ENCODE data around the gene TRIM29.
"Not testable (repeated sequence)": the region's sequence is repeated elsewhere in the genome, so short reads cannot be mapped to it uniquely, and the experiment has no call there.

The TRIM29 gene

GRCh38 chr11:120137611-120138521 is at the start of gene TRIM29:
Gene TRIM29, minus strand, starts transcription at chr11:120138113. Its CDS starts 82 bp downstream, at chr11:120138031.
- DNase-seq (ENCODE audit: low read depth), result no peak

GRCh38 chr11:120186774-120187591 is 49.1 kb upstream of the TRIM29 start:
- DNase-seq (ENCODE audit: low read depth), result no peak

GRCh38 chr11:120186456-120186773 is 48.5 kb upstream of the TRIM29 start:
- no peak for DNase-seq (ENCODE audit: low read depth)

DNA sequence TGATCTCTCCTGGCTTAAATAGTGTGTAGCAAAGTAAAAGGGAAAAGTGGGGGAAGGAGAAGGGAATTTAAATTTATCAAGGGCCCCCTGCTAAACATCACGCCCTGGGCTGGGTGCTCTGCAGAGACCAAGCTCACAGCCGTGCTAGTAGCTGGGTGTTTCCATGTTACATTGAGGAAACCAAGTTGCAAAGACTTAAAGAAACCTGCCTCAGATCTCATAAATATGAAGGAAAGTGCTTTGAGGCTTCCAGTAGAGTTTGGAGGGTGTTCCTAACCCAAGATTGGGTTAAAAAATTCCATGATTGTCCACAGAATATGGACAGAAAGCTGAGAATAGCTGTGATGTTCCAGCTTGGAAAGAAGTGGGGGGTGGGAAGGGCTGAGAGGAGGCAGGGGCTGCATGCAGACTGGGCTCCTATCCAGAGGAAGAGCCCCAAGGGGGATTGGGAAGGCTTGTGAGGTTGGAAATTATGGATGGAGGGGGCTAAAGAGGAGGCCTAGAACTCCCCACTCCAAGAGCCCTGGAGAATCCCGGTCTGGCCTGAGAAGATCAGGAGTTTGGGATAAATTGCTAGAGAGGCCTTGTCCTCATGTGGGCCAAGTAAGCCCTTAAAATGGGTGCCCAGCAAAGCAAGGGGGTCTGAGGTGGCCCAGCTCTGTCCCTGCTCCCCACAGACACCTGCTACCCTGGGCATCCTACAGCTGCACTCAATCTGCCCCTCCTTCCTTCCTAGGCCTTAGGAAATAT is 48.0 kb upstream of the TRIM29 start:
- no peak for DNase-seq (ENCODE audit: low read depth)

DNA sequence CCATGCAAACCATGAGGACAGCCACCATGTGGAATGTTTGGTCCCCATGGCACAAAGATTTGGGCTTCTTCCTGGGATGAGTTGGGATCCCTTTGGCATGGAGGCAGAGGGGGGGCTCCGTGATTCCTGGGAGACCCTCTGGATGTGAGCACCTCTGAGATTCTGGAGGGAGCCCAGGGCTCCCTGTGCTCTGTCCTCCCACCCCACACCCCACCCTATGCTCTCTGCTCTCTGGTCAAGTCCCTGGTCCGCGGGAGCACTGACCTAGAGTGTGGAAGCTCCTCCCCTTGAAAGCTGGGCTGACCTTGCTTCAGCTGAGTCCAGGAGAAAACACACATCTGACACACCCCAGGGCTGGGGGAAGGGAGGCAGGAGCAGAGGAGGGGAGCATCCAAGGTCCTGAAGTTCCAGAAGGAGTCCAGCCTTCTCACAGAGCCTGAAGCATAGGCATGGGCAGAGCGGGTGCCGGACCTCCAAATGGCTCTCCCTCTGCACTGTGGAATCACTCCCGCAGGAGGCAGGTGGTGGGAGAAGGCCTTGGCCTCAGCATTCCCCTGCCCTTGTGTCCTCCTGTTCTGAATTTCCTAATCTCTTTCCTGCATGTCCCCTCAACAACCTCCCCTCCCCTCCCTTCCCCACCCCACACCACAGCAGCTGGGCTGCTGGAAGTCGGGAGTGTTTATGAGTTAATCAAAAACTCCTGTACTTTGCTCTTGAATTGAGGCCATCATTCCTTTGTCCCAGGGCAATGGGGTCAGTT is 47.2 kb upstream of the TRIM29 start:
- no peak for DNase-seq (ENCODE audit: low read depth)

DNA sequence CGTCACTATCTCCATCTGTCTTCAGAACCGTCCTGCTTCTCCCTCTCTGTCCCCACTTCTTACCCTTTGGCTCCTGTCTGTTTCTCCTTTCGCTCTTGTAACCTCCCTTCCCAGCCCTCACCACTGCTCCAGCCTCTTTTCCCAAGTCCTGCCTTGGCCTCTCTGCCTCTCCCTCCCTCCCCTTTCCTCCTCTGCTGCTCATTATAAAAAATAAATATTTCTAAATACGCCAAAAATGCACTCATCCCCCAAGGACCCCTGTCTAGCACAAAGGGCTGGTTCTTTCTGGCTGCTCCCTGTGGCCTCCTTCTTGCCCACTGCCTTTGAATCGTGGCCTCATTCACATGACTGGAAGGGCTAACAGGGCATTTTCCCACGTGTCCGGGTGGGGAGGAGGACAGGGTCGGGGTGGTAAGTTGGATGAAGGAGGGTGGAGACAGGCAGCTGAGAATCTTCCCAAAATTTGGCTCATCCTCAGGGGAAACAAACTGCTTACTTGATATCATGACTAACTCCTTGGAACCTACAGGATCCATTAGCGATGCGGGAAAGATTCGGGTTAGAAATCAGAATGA is 46.5 kb upstream of the TRIM29 start:
- DNase-seq (ENCODE audit: low read depth), result no peak

DNA sequence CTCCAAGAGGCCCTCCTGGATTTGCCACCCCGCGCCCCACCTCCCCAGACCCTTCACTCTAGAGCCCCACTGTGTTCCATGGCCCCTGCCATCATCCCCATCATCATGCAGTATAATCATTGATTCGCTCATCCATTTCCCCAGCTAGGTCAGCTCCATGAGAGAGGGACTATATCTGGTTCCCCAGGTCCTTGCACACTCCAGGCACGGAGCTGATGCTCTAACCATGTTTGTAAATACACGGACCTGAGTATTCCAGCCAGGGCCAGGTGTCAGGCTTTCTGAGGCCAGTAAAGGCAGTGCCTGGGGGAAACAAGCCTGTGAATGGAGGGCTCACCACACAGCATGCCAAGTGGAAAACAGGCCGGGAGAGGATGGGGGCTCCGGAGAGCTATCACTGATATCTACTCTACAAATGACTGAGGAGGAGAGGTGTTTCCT is 45.8 kb upstream of the TRIM29 start:
- DNase-seq (ENCODE audit: low read depth), result no peak

GRCh38 chr11:120182790-120183491 is 45.0 kb upstream of the TRIM29 start:
- no peak for DNase-seq (ENCODE audit: low read depth)

DNA sequence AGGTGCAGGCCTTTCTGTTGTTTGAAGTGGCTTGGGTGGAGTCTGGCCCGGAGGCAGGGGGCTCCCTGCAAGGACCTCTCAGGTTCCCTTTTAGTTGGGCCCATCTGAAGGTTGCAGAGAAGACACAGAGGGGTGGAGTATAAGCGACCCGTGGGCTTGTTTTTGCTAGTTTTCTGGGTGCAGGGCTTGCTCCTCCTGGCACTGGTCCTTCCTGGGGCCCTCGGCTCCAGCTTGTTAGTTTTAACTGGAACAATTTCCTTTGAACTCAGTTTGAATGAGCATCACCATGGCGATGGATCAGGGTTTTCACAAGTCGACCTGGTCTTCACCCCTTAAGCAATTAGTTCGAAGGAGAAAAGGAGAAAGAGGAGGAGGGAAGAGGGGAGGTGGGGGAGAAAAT is 44.5 kb upstream of the TRIM29 start:
- DNase-seq (ENCODE audit: low read depth), result no peak

DNA sequence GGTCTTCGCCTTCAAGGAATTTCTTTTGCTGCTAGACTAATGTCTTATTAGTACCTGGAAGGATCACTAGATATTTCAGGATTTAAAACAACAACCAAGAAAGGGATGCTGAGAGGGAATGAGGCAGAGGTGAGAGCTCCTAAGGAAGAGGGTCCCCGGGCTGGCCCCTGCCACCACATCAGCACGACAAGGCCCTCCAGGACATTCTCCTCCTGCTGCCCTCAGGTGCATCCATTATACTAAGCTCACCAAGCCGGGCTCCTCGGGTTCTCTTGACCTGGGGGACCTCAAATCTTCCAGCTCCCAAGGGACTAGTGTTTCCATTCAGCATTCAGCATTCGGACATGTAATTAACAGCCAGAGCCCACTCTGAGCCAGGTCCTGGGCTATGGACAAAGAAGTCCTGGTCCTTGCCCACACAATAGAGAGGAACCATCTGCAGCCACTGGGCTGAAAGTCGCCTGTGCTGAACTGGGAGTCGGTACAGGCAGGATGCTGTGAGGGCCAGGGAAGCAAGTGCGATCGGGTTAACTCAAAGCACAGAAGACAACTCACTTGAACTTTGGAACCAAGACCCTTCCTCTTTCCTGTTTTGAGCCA is 43.6 kb upstream of the TRIM29 start:
- no peak for DNase-seq (ENCODE audit: low read depth)

DNA sequence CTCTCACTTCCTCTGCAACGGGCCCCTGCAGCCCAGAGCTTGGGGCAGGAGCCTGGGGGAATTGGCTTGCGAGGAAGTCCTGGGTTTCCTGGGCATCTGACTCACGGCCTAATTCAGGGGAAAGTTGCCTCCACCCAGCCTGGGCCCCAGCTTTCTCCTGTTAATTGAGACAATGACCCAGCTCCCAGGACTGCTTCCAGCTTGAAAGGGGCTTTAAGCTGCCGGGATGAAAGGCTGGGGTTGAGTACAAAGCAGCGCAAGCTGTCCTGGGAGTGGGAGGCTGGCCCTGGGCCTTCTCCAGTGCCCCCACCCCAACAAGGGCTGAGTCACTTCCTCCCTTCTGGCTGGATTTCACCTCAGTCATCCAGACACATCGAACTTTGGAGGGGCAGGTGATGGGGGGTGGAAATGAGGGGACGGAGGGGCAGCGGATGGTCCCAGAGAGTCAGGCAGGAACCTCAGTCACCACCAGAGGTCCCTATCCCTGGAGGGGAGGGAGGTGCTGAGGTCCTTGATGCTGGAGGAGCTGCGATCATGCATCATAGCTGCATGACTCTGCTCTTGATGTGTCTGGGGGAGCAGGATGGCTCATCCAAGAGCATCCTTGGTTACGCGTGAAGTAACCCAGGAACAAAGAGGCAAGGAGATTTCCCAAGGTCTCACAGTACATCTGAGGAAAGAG is 42.8 kb upstream of the TRIM29 start:
- no peak for DNase-seq (ENCODE audit: low read depth)

DNA sequence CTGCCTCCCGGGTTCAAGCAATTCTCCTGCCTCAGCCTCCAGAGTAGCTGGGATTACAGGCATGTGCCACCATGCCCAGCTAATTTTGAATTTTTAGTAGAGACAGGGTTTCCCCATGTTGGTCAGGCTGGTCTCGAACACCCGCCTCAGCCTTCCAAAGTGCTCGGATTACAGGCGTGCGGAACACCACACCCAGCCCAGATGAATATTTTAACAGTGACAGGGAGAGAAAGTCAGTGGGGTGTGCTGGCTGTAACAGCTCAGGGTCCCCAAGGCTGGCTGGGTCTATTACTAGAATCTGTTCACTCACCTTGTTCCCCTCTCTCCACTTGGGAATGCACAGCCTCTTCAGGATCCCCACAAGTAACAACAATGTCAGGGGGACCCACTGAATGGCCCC is 42.1 kb upstream of the TRIM29 start:
- not testable (repeated sequence) for DNase-seq (ENCODE audit: low read depth)

DNA sequence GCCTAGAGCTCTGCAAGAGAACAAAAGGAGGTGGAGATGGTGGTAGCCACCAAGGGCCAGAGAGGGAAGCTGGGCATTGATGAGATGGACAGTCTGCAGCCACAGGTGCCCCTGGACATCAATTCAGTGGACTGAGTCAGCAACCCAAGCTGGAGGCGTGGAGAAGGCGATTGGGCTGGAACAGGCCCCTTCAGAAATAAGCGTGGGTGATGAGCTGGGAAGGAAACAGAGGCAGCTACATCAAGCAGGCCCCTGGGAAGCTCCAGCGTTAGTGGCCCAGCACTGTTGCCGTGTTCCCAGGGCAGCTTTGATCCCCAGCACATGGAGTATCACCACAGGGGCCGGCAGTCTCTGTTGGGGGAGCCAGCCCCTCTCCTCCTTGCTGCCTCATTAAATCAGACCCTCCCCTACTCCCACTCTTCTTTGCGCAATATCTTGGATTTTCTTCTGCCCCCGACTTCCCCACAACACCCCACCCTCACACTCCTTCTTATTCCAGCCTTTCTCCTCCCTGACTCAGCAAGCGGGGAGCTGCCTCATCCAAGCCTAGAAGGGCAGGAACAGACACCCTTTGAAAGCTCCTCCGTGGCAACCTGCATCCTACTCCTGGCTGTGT is 41.3 kb upstream of the TRIM29 start:
- DNase-seq (ENCODE audit: low read depth), result no peak

GRCh38 chr11:120178561-120179056 is 40.7 kb upstream of the TRIM29 start:
- no peak for DNase-seq (ENCODE audit: low read depth)

DNA sequence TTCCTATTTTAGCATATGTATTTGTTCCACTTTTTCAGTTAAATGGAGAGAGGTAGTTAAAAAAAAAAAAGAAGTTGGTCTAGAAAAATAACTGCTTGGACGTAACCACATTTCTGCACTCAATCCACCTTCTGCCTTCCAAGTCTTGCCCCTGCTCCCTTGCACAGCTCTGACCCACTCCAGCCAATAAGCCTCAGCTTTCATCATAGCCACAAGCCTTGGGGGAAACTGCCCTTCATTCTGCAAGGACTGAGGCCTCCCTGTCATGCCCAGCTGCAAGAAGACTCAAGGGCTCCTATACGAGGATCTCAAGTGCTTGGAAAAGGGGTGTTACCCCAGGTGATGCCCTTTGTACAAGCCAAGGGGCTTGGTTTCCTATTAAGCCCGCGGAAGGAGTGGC is 37.0 kb upstream of the TRIM29 start:
- DNase-seq (ENCODE audit: low read depth), result no peak

- DNase-seq (ENCODE audit: low read depth), result no peak
Observed at GRCh38 chr11:120173807-120174206, 35.9 kb upstream of the TRIM29 start.

DNA sequence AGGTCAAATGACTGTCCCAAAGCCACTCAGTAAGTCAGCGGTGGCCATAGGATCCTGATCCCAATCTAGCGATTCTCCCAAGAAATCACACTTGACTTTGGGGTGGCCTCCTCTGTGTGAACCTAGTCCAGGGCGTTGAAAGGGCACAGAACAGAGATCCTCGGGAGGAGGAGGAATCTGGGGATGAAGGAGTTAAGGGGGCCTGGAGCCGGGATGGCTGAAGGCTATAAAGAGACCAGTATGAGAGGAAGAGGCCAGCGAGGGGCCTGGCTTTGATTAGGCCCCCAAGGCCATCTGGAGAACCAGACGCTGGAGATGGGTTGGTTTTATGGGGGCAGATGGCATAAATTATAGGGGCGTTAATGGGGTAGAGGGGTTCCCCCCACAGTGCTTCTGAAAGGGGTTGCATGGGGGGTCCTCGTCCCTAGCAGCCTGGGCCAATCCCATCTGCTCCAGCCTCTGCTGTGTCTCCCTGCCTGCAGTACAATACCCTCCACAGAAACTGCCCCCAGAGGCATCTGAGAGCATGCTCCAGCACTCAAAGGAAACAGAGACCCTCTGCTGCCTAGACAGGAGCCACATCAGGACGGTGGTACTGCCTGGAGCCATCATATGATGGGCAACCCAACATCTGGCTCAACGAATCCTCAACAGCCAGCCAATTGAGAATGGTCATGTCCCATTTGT is 35.2 kb upstream of the TRIM29 start:
- DNase-seq (ENCODE audit: low read depth), result no peak
